GM23248 (cell line): ENCODE results near the gene CNTNAP5. TPM values are rescaled to one million over a fixed set of nuclear protein-coding genes. Genes with fewer than 3 reads are reported as not detected.

Experiments used
- DNase-seq: peaks from one replicate; pipeline ENCODE4 v3.0.0-alpha.2; 2015
- H2AFZ ChIP-seq: fragments of 200-600 bp; sonication (generic); 2 replicates; pipeline ENCODE4 v1.6.1; 2016; ENCODE audit warnings: antibody characterized with exemption
- H3F3A ChIP-seq: fragments of 200-600 bp; sonication (generic); 2 replicates; pipeline ENCODE4 v1.6.1; 2016; ENCODE audit warnings: mild to moderate bottlenecking, antibody characterized with exemption, mixed run types; ENCODE audit not compliant: insufficient read depth
- H3K27ac ChIP-seq: fragments of 200-600 bp; sonication (generic); 2 replicates; pipeline ENCODE4 v1.5.1; 2016; ENCODE audit warnings: mild to moderate bottlenecking
- H3K27me3 ChIP-seq: fragments of 200-600 bp; sonication (generic); replicated peaks from 2 replicates; pipeline ENCODE4 v1.6.1; 2016; ENCODE audit warnings: mild to moderate bottlenecking; ENCODE audit not compliant: insufficient read depth
- H3K36me3 ChIP-seq: fragments of 200-600 bp; sonication (generic); 2 replicates; pipeline ENCODE4 v1.6.1; 2016; ENCODE audit warnings: low read depth, mild to moderate bottlenecking
- H3K4me1 ChIP-seq: fragments of 200-600 bp; sonication (generic); 2 replicates; pipeline ENCODE4 v1.6.1; 2016; ENCODE audit warnings: mild to moderate bottlenecking; ENCODE audit not compliant: insufficient read depth
- H3K4me2 ChIP-seq: fragments of 200-600 bp; sonication (generic); one replicate; pipeline ENCODE4 v1.6.1; 2016; ENCODE audit warnings: mild to moderate bottlenecking; ENCODE audit not compliant: unreplicated experiment
- H3K4me3 ChIP-seq: fragments of 200-600 bp; sonication (generic); 2 replicates; pipeline ENCODE4 v1.5.1; 2016; ENCODE audit warnings: mild to moderate bottlenecking
- H3K79me2 ChIP-seq: fragments of 200-600 bp; sonication (generic); 2 replicates; pipeline ENCODE4 v1.6.1; 2016; ENCODE audit warnings: mild to moderate bottlenecking; ENCODE audit not compliant: insufficient read depth
- H3K9ac ChIP-seq: fragments of 200-600 bp; sonication (generic); 2 replicates; pipeline ENCODE4 v1.6.1; 2016; ENCODE audit warnings: mild to moderate bottlenecking
- H3K9me2 ChIP-seq: fragments of 200-600 bp; sonication (generic); 2 replicates; pipeline ENCODE4 v1.6.1; 2016; ENCODE audit warnings: mixed run types, mild to moderate bottlenecking, moderate library complexity; ENCODE audit not compliant: insufficient read depth
- H3K9me3 ChIP-seq: fragments of 200-600 bp; sonication (generic); one replicate; pipeline ENCODE4 v1.6.1; 2017; ENCODE audit warnings: low read depth
- H4K20me1 ChIP-seq: fragments of 200-600 bp; sonication (generic); 2 replicates; pipeline ENCODE4 v1.6.0; 2016; ENCODE audit not compliant: insufficient read depth
- EZH2 ChIP-seq: fragments of 200-600 bp; sonication (generic); IDR thresholded peaks from 2 replicates; pipeline ENCODE4 v1.6.1; 2018; ENCODE audit warnings: antibody characterized with exemption, mild to moderate bottlenecking; ENCODE audit not compliant: insufficient read depth, poor library complexity, severe bottlenecking
- EZH2phosphoT487 ChIP-seq: fragments of 200-600 bp; sonication (generic); IDR thresholded peaks from 2 replicates; pipeline ENCODE4 v1.6.1; 2018; ENCODE audit warnings: antibody characterized with exemption, moderate library complexity, mild to moderate bottlenecking, low read depth; ENCODE audit not compliant: insufficient read depth
- WGBS, 2 experiments: methylation state at CpG; one replicate each; pipeline ENCODE4 v1.1.6; 2015 to 2017; ENCODE audit warnings: low lambda C conversion rate in 2 of 2, low coverage in 1 of 2; ENCODE audit errors: missing lambda C conversion rate in 2 of 2; 5-methylcytosine and 5-hydroxymethylcytosine counted together
- in situ Hi-C: fragments of 300-500 bp; cut with MboI; formaldehyde crosslinking; loops from 2 replicates; pipeline ENCODE4 v1.15.0; 2020
- polyA plus RNA-seq: library from polyadenylated mRNA; unstranded; fragments of >200 nt; fragmentation: Nextera tagmentation; extraction: Ambion mirVana; gene quantifications from 2 replicates; pipeline ENCODE4 v1.2.1, GENCODE V29; 2016
- total RNA-seq: library from RNA; depleted of rRNA; stranded (reverse); fragments of >200 nt; shearing (Covaris generic); gene quantifications from 2 replicates; pipeline ENCODE4 v1.2.3, GENCODE V29; 2014

The CNTNAP5 gene
- total and polyA plus RNA-seq, 2 experiments from 2014 or later: not detected

- H3K4me3 ChIP-seq: no peak overlapping the region
- no peaks in the 10 kb centered on the region for H3K36me3 ChIP-seq
- H2AFZ ChIP-seq: no peak overlapping the region
- no peak overlapping the region for H3K9ac ChIP-seq
- no peaks in the 10 kb centered on the region for H3K9me3 ChIP-seq
- no peaks in the 10 kb centered on the region for H3K4me1 ChIP-seq
- DNase-seq: no peak
- H3K4me2 ChIP-seq: no peak overlapping the region
- WGBS, 2 experiments: 36 to 39% methylated on average over 12 of the region's 12 CpGs
- no peaks in the 10 kb centered on the region for H4K20me1 ChIP-seq
- TF ChIP-seq EZH2phosphoT487 (no peak), EZH2 (no peak)
- no peaks in the 10 kb centered on the region for H3K9me2 ChIP-seq
- no peaks in the 10 kb centered on the region for H3K79me2 ChIP-seq
- no peak overlapping the region for H3K27ac ChIP-seq
- in situ Hi-C loops: no loop called here
- no peaks in the 10 kb centered on the region for H3F3A ChIP-seq
- no peaks in the 10 kb centered on the region for H3K27me3 ChIP-seq
Measured at GRCh38 chr2:124647663-124648062, 622.6 kb downstream of the CNTNAP5 start.

- DNase-seq: no peak
Measured at GRCh38 chr2:124649001-124649400, 623.9 kb downstream of the CNTNAP5 start.

GRCh38 chr2:124652099-124652498 is 627.0 kb downstream of the CNTNAP5 start:
- in situ Hi-C loops: no loop called here
- Histone ChIP-seq H3K27ac (no peak overlapping the region), H4K20me1 (no peaks in the 10 kb centered on the region), H3K4me1 (no peaks in the 10 kb centered on the region), H3K9me3 (no peaks in the 10 kb centered on the region), H3K79me2 (no peaks in the 10 kb centered on the region), H3F3A (no peaks in the 10 kb centered on the region), H3K36me3 (no peaks in the 10 kb centered on the region), H3K4me3 (no peak overlapping the region), H3K9me2 (no peaks in the 10 kb centered on the region), H2AFZ (no peak overlapping the region), H3K4me2 (no peak overlapping the region), H3K27me3 (no peaks in the 10 kb centered on the region), H3K9ac (no peak overlapping the region)
- TF ChIP-seq EZH2 (no peak), EZH2phosphoT487 (no peak)
- 31 to 41% methylated on average over 1 of the region's 1 CpG for WGBS, 2 experiments
- no peak for DNase-seq

More at GRCh38 chr2:124649001-124649400, 623.9 kb downstream of the CNTNAP5 start:
- Histone ChIP-seq H3K4me3 (no peak overlapping the region), H3F3A (no peaks in the 10 kb centered on the region), H4K20me1 (no peaks in the 10 kb centered on the region), H3K4me2 (no peak overlapping the region), H3K36me3 (no peaks in the 10 kb centered on the region), H3K9me3 (no peaks in the 10 kb centered on the region), H2AFZ (no peak overlapping the region), H3K9ac (no peak overlapping the region), H3K27me3 (no peaks in the 10 kb centered on the region), H3K4me1 (no peaks in the 10 kb centered on the region), H3K27ac (no peak overlapping the region), H3K9me2 (no peaks in the 10 kb centered on the region), H3K79me2 (no peaks in the 10 kb centered on the region)
- WGBS, 2 experiments: 15 to 19% methylated on average over 6 of the region's 6 CpGs
- TF ChIP-seq EZH2phosphoT487: no peak
- TF ChIP-seq EZH2: no peak
- in situ Hi-C loops: no loop called here

GRCh38 chr2:124658373-124658772 is 633.3 kb downstream of the CNTNAP5 start:
- H3K4me3 ChIP-seq: no peak overlapping the region
- H4K20me1 ChIP-seq: no peaks in the 10 kb centered on the region
- H3K36me3 ChIP-seq: no peaks in the 10 kb centered on the region
- H3K9ac ChIP-seq: no peak overlapping the region
- in situ Hi-C loops: no loop called here
- WGBS, 2 experiments: 27 to 30% methylated on average over 3 of the region's 3 CpGs
- no peak overlapping the region for H3K27ac ChIP-seq
- H3K4me1 ChIP-seq: no peaks in the 10 kb centered on the region
- TF ChIP-seq EZH2phosphoT487: no peak
- no peak for TF ChIP-seq EZH2
- no peaks in the 10 kb centered on the region for H3K79me2 ChIP-seq
- H2AFZ ChIP-seq: no peak overlapping the region
- H3K9me3 ChIP-seq: no peaks in the 10 kb centered on the region
- no peak for DNase-seq
- H3K27me3 ChIP-seq: no peaks in the 10 kb centered on the region
- H3K9me2 ChIP-seq: no peaks in the 10 kb centered on the region
- H3F3A ChIP-seq: no peaks in the 10 kb centered on the region
- no peak overlapping the region for H3K4me2 ChIP-seq

- TF ChIP-seq EZH2phosphoT487: no peak
- TF ChIP-seq EZH2: no peak
- no peak for DNase-seq
- Histone ChIP-seq H3K9ac (no peak overlapping the region), H3K4me2 (no peak overlapping the region), H2AFZ (no peak overlapping the region), H4K20me1 (no peaks in the 10 kb centered on the region), H3F3A (no peaks in the 10 kb centered on the region), H3K4me1 (no peaks in the 10 kb centered on the region), H3K4me3 (no peak overlapping the region), H3K27ac (no peak overlapping the region), H3K79me2 (no peaks in the 10 kb centered on the region), H3K36me3 (no peaks in the 10 kb centered on the region), H3K9me3 (no peaks in the 10 kb centered on the region), H3K27me3 (no peaks in the 10 kb centered on the region), H3K9me2 (no peaks in the 10 kb centered on the region)
- in situ Hi-C loops: no loop called here
Measured at GRCh38 chr2:124661558-124661957, 636.5 kb downstream of the CNTNAP5 start.
